GM21390 (cell line): ENCODE data around the gene CCDC24.

Experiments
- ATAC-seq: cut with Tn5 transposase; IDR thresholded peaks from one replicate; pipeline ENCODE4 v1.9.1; 2021; ENCODE audit not compliant: unreplicated experiment

The CCDC24 gene

GRCh38 chr1:43991476-43992231, at the start of gene CCDC24:
Gene CCDC24, plus strand, starts transcription at chr1:43991599. Its CDS starts 280 bp downstream, at chr1:43991879.
- peak; percentile 67 for ATAC-seq

- ATAC-seq: no peak
Measured at GRCh38 chr1:43942411-43942810, 49.0 kb upstream of the CCDC24 start.

GRCh38 chr1:43944860-43945259, 46.5 kb upstream of the CCDC24 start:
- ATAC-seq: no peak

DNA sequence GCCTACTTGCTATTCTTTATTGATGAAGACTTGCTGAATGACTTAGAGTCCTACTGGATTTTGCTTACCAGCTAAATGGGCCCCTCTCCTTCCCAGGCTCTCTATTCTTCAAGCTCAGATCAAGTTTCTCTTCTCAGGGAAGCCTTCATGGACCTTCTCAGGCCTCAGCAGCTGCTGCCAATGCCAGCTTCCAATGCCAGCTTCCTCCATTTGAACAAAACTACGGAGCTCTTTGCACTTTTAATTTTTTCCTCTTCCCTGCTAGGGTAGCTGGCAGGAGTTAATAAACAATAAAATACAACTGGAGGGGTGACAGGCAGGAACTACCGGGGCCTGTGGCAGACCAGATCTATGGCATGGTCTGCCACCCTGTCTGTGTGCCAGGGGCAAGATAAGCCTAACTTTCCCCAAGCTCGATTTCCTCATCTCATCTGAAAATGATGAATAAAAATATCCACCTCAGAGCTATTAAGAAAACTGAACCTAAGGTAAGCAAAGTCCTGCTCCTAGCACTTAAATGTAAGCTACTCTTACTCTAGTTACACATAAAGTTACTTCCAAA, 45.6 kb upstream of the CCDC24 start:
- ATAC-seq: no peak

DNA sequence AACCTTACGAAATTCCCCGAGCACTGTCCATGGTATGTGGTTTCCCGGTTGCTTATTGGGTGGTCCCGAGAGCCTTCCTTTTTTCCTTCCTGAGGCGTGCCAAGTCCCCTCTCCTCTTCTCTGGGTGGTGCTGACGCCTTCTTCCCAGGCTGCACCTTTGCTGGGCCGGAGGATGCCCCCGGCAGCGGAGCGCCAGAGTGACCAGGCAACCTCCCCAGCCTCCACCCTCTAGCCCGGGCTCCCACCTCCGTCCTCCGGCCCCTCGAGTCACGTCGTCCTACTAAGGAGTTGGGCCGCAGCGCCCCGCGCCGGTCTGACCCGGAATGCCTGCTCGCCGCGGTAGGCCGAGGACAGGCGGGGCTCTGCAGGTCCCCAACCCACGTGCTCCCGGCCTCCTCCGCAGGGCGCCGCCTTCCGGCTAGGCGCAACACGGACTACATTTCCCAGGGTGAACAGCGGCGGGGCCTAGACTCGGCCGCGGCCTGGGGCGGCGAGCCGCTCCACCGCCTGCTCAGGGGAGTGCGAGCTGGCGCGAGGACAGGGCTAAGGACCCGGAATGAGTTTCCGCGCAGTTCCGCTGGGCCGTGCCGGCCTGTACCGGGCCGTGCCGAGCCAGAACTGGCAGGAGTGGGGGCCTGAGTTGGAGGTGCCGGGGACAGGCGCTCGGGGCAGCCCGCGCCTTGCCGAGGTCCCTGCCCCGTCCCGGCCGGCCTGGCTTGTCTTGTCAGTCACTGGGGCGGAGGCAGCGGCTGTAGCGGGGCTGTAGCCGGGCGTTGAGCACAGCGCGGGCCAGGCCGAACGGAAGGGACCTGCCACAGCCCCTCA, 45.0 kb upstream of the CCDC24 start, which contains the start of gene IPO13:
Gene IPO13, plus strand, starts transcription at position 715 of the 825 bp plus-strand sequence. CDS start 651 bp downstream, outside the sequence.
- peak; percentile 93 for ATAC-seq

GRCh38 chr1:43947061-43947873, 44.1 kb upstream of the CCDC24 start:
- ATAC-seq: no peak

- no peak for ATAC-seq
Measured at GRCh38 chr1:43947874-43948437, 43.4 kb upstream of the CCDC24 start.

GRCh38 chr1:43949678-43950077, 41.7 kb upstream of the CCDC24 start:
- ATAC-seq: no peak

DNA sequence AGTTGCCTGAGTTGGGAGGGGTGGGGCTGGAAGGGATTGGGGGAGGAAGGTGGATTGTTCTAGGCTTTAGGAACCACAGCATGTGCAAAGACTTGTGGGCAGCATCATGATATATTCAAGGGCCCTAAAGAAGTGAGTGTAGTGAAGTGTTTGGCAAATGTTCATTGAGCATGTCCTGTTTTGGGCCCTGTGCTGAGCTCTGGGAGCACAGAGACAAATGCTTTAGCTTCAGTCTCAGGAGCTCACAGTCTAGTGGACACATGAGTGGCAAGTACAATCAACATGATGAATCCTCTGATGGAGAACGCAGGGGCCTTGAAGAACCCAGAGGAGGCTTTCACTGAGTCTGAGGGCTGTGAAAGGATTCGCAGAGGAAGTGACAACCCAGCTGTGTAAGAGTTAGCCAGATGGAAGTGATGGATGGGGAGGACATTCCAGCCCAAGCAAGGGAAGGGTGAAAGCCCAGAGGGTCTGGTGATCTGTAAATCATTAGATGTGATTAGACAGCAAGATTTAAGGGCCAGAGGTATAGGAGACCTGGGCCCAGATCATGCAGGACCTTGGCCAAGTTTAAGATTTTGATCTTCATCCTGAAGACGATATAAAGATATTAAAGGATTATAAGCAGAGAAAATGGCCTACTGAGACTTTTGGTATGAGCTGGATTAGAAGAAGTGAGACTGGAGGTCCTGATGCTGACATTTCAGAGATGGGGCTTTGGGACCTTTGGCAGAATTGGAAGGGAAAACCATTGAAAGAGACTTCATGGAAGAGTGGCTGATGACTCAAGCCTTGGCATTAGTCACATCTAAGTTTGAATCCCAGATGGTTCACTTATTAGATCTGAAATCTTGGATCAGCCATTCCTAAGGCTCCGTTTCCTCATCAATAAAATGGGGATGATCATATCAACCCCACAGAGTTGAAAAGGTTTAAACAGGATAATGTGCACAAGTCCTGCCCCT, 40.1 kb upstream of the CCDC24 start:
- ATAC-seq: no peak

- no peak for ATAC-seq
Measured at GRCh38 chr1:43952731-43953346, 38.6 kb upstream of the CCDC24 start.

GRCh38 chr1:43953361-43953760, 38.0 kb upstream of the CCDC24 start:
- ATAC-seq: no peak

DNA sequence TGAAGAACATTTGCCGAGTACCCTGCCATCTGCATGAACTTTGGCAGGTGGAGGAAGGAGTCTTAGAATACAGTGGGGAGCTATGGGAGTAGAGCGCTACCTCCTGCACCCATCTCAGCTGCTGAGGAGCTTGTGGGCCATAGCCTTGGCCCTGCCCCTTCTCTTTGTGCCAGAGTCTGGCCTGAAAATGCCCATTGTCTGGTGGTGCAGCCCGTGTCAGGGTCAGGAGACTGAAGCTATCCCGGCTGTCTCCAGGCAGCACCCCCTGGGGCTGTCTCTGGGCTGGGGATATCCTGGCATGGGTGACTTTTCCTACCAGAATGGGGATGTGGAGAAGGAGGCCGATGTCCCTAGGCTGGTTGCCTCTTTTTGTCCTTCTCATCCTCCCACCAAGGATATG, 37.4 kb upstream of the CCDC24 start:
- no peak for ATAC-seq

DNA sequence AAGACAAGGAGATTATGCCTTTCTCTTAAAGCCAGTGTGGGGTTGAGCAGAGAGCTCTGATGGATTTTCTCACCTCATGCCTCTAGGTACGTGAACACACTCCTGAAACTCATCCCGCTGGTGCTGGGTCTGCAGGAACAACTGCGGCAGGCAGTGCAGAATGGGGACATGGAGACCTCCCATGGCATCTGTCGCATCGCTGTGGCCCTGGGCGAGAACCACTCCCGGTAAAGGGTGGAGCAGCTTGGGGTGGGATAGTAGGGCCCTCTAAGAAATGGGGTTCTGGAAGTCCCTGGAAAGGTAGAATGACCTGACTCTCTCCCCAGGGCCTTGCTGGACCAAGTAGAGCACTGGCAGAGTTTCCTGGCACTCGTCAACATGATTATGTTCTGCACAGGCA, 35.2 kb upstream of the CCDC24 start:
- ATAC-seq: no peak

DNA sequence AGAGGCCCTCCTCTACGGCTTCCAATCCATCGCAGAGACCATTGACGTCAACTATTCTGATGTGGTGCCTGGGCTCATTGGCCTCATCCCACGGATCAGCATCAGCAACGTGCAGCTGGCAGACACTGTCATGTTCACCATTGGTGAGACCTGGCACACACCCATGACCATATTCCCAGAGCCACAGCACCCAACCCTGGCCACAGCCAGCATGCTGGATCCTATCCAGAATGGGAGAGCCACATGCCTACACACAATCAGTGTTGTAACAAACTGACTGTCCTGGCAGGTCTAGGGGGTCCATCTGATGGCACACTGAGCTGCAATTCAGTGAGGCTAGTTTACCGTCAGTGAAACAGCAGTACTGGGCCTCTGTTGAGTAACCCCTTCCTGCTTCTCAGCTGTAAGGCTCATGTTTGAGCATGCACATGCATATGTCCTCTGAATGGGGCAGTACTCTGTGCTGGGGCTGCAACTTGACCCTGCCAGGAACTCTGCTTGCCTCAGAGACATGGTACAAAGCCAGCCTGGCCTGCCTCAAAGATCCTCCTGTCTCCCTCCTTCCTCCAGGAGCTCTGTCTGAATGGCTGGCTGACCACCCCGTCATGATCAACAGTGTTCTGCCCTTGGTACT, 33.9 kb upstream of the CCDC24 start:
- ATAC-seq: no peak

- no peak for ATAC-seq
Measured at GRCh38 chr1:43958351-43959255, 32.8 kb upstream of the CCDC24 start.

- ATAC-seq: no peak
Measured at GRCh38 chr1:43960798-43961197, 30.6 kb upstream of the CCDC24 start.

DNA sequence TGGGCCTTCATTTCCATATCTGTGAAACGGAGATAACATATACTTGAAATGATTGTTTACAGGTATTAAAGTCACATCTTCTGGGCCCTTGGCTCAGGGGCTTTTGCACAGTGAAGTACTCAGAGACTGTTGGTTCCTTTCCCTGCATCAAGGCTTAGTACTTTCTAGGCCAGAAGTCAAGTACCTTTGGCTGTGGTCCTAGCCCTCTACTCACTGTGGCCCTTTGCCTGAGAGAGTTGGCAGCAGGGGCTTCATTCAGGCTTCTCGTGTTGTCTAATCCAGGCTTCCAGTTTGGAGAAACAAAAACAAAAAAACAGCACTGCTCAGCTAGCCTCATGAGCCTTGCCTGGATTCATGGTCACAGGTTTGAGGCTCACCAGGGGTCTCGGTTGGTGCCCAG, 29.7 kb upstream of the CCDC24 start:
- no peak for ATAC-seq

GRCh38 chr1:43962324-43962723, 29.1 kb upstream of the CCDC24 start:
- ATAC-seq: no peak
